WI38 (cell line): ENCODE measurements around the gene LTBR.

Experiments
- H3K4me3 ChIP-seq: 2 replicates; pipeline ENCODE4 v1.5.1; 2011; ENCODE audit warnings: low read depth, mild to moderate bottlenecking, control low read depth, low read length
- TF ChIP-seq, protein P1 (sequence below): IDR thresholded peaks from 2 replicates; pipeline ENCODE4 v1.5.1; 2012; ENCODE audit warnings: low read depth, mild to moderate bottlenecking, control low read depth, low read length

The LTBR gene

DNA sequence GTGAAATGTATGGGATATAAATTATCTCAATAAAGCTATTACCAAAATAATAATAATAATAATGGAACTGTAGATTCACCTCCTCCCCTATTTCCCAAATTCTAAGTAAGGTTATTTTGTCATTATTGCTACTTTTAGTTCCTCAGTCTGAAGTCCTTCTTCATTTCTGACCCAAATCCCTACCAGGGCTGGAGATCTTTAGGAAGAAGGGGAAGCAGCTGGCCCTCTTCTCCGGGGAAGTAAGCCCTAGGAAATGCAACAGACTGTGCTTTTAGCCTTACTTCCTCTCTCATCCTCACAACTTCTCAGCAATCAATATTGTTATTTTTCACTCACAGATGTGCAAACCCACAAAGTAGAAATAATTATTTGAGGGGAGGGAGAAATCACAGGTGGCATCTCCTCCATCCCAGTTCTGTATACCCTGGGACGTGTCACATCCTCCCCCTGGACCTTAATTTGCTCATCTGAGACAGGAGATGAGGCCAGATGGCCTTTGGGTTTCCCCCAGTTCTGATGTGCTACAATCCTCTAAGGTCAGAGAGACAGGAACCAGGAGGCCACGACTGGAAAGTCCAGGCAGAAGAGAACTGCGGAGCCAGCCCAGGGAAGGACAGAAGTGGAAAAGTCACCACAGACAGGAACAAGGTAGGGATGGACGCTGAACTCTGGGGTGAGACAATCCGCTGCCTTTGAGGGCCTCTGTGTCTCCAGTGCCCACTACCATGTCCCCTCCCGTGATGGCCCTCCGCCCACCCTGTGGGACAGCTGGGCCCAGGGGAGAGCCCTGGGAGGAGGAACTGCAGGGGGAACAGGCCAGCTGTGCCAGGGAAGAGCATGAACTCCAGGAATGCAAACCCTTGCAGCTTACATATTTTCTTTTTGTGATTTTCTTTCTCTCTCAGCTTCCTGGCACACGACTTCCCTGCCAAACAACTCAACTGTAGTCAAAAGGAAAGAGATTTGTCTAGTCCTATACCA is 31.5 kb upstream of the LTBR start:
- TF ChIP-seq, protein P1, sequence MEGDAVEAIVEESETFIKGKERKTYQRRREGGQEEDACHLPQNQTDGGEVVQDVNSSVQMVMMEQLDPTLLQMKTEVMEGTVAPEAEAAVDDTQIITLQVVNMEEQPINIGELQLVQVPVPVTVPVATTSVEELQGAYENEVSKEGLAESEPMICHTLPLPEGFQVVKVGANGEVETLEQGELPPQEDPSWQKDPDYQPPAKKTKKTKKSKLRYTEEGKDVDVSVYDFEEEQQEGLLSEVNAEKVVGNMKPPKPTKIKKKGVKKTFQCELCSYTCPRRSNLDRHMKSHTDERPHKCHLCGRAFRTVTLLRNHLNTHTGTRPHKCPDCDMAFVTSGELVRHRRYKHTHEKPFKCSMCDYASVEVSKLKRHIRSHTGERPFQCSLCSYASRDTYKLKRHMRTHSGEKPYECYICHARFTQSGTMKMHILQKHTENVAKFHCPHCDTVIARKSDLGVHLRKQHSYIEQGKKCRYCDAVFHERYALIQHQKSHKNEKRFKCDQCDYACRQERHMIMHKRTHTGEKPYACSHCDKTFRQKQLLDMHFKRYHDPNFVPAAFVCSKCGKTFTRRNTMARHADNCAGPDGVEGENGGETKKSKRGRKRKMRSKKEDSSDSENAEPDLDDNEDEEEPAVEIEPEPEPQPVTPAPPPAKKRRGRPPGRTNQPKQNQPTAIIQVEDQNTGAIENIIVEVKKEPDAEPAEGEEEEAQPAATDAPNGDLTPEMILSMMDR = no peak

GRCh38 chr12:6354495-6355393 is 29.2 kb upstream of the LTBR start:
- no peak overlapping the region for H3K4me3 ChIP-seq

More for the DNA sequence above, 31.5 kb upstream of the LTBR start:
- no peak overlapping the region for H3K4me3 ChIP-seq

DNA sequence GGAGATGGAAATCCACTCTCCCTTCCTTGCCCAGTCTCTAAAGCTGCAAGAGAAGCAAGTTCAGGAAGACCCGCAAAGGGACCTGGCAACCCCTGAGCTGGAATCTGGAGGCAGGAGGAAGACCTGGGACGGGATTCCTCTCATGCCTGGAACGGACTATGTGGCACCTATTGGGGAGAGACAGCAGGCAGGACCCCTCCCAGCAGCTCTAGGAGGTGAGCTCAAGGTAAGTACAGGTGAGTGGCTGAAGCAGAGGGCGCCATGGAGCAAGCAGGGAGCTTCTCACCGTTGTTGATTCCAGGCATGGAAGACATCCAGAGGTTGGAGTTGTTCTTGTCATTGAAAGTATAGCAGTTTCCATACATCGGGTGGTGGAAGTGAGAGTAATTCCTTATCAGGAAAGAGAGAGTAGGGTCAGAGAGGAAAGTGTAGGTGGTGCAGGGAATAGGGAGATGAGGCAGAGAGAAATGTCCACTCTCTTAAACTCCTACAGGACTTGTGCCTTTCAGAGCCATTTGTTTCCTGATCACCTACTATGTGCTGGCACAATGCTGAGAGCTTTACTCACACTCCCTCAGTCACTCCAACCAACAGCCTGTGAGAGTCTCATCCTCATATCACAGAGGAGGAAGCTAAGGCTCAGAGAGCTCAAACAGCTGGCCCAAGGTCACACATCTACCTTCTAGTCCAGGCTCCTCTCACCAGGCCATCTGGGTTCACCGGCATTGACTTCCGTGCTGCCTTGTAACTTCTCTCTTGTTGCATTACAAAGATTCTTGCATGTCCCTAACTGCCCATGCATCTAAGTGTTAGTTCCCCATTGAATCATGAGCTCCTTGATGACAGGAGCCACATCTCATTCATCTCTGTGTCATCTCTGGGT is 28.2 kb upstream of the LTBR start:
- no peak overlapping the region for H3K4me3 ChIP-seq
- TF ChIP-seq, protein P1 = no peak

More at GRCh38 chr12:6354495-6355393, 29.2 kb upstream of the LTBR start:
- TF ChIP-seq, protein P1 = no peak

- H3K4me3 ChIP-seq = no peak overlapping the region
- TF ChIP-seq, protein P1 = no peak
Measured at GRCh38 chr12:6356374-6356820, 27.6 kb upstream of the LTBR start.

DNA sequence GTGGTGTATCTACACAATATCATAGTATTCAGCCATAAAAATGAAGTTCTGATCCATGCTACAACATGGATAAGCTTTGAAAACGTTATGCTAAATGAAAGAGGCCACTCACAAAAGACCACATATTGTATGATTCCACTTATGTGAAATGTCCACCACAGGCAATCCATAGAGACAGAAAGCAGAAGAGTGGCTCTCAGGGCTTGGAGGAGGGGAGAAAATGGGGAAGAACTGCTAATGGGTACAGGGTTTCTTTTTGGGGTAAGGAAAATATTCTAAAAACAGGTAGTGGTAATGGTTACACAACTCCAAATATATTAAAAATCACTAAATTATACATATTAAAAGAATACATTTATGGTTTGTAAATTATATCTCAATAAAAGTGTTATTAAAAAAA is 25.1 kb upstream of the LTBR start:
- H3K4me3 ChIP-seq = no peak overlapping the region
- TF ChIP-seq, protein P1 = no peak

DNA sequence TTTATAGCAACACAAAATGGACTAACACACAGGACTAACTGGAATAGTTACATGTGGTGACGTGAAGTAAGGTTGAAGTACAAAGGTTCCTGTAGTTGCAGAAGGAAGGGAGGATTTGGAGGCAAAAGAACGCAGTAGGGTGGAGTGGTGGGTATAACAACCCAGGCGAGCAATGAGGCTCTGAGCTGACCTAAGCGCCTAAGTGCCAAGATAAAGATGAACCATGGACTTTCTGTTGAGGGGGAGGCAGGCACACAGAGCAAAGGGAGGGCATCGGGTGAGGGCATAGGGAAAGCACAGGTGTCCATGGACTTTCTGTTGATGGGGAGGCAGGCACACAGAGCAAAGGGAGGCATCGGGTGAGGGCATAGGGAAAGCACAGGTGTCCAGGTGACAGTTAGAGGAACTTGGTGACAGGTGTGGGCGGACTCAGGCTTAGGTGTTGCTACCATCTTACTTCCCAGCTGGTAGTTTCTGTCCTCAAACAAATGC is 23.8 kb upstream of the LTBR start:
- no peak overlapping the region for H3K4me3 ChIP-seq
- TF ChIP-seq, protein P1 = no peak
